Endothelial cell (in vitro differentiated cells): ENCODE data around the gene MAML3. TPM values are rescaled to one million over a fixed set of nuclear protein-coding genes. Genes with fewer than 3 reads are reported as not detected.

Experiments used
- DNase-seq: peaks from one replicate; pipeline ENCODE4 v3.0.0; 2021; ENCODE audit warnings: low spot score
- H3K27ac Mint-ChIP-seq: one replicate; pipeline ENCODE4 v1.8.0; 2021; ENCODE audit warnings: mixed read lengths, inconsistent platforms; ENCODE audit not compliant: unreplicated experiment
- H3K27me3 Mint-ChIP-seq: one replicate; pipeline ENCODE4 v1.8.0; 2021; ENCODE audit warnings: mild to moderate bottlenecking, moderate library complexity, mixed read lengths, inconsistent platforms; ENCODE audit not compliant: unreplicated experiment
- H3K36me3 Mint-ChIP-seq: one replicate; pipeline ENCODE4 v1.8.0; 2021; ENCODE audit warnings: mild to moderate bottlenecking, low read depth, mixed read lengths, inconsistent platforms; ENCODE audit not compliant: unreplicated experiment
- H3K4me1 Mint-ChIP-seq: one replicate; pipeline ENCODE4 v1.8.0; 2021; ENCODE audit warnings: mild to moderate bottlenecking, mixed read lengths, inconsistent platforms; ENCODE audit not compliant: unreplicated experiment
- H3K4me3 Mint-ChIP-seq: one replicate; pipeline ENCODE4 v1.8.0; 2021; ENCODE audit warnings: mild to moderate bottlenecking, mixed read lengths, inconsistent platforms; ENCODE audit not compliant: unreplicated experiment
- H3K9me3 Mint-ChIP-seq: one replicate; pipeline ENCODE4 v1.8.0; 2021; ENCODE audit warnings: mixed read lengths, inconsistent platforms; ENCODE audit not compliant: unreplicated experiment
- CTCF ChIP-seq: fragments of 200-600 bp; sonication (generic); IDR thresholded peaks from one replicate; pipeline ENCODE4 v1.5.0; 2021; ENCODE audit warnings: antibody characterized with exemption; ENCODE audit not compliant: unreplicated experiment
- total RNA-seq: library from RNA; stranded (reverse); fragmentation: NEBNext Ultra II Directional; extraction: Animal tissue kit (Norgen Biotek cat#: 25700); gene quantifications from one replicate; pipeline ENCODE4 v1.2.1, GENCODE V29; 2021; ENCODE audit not compliant: unreplicated experiment

Gene MAML3
- total RNA-seq, 1 donor from 2014 or later: 31.0 TPM

- Mint-ChIP-seq H3K9me3 (no peaks in the 10 kb centered on the region), H3K4me1 (peaks cover 30% of the 10 kb centered on the region), H3K27ac (no peak overlapping the region), H3K27me3 (peaks cover 5% of the 10 kb centered on the region), H3K4me3 (no peak overlapping the region), H3K36me3 (no peaks in the 10 kb centered on the region)
- TF ChIP-seq CTCF: no peak
- no peak for DNase-seq
These were observed 356.7 kb downstream of the MAML3 start for GRCh38 chr4:139797287-139797686.

DNA sequence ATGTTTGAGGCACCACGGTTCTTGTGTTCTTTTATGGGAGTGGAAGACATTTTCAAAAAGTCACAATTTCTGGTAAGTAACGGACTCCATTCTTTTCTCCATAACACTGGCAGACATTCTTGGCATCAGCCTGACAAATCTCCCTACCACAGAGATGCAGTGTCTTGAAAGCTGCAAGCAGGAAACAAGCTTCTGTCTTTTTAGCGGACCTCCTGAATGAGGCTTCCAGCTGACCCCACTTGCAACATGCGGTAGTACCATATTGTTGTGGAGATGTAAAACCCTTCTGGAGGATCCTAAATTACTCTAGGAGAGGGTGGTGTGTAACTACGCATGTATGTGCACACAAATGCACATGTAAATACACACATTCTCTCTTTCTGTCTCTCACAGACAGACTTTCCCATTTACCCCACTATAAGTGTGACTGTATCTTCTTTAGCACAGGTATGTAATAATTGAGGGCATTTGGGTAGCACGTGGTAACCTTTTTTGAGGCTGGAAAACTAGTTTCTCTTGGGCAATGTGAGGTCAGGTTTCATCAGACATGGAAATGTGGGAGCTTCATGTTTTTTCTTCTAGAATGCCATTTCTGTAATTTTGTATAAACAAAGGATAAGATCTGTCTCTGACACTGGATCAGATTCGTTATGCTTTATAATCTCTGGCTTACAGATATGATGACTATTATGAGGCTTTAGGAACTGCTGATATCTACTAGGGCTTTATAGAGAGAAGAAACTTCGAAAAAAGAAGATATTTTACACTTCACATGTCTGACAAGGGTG is 358.3 kb downstream of the MAML3 start:
- H3K4me3 Mint-ChIP-seq: no peak overlapping the region
- H3K27me3 Mint-ChIP-seq: peaks cover 2% of the 10 kb centered on the region
- H3K27ac Mint-ChIP-seq: no peak overlapping the region
- H3K4me1 Mint-ChIP-seq: peaks cover 25% of the 10 kb centered on the region
- H3K9me3 Mint-ChIP-seq: no peaks in the 10 kb centered on the region
- H3K36me3 Mint-ChIP-seq: no peaks in the 10 kb centered on the region
- no peak for TF ChIP-seq CTCF
- no peak for DNase-seq

DNA sequence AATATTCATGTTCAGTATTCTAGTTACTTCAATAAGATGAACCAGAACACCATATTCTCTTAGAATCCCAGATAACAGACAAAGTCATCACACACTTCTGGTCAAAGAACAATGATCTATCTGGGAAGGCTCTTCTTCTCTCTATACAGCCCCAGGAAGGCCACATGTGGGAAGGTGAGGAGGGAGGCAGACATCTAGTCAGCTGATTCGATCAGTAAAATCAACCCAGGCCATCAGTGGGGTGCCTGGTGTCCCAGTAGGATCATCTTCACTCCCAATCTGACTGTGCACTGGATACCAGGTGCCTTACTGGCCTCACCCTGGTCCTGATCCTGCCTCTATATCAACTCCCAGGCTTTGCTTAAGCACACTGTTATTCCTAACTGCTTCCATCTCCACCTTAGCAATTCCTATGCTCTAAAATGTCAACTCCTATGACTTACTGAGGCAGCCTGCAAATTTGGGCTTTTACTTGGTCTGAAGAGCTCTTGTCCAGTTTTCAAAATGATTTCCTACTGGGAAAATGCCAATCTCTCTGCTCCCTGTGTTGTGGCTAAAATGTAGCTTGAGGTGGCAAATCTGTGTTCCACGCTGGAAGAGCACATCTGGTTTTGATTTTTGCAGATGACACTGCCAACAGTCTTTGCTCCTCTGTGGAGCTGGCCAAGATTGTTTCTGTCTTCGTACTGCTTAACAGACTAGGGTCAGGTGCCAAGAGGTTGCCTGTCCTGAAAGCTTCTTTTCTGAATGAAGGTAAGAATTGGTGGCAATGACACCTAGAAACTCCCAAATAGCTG is 359.6 kb downstream of the MAML3 start:
- Mint-ChIP-seq H3K27ac (no peak overlapping the region), H3K9me3 (no peaks in the 10 kb centered on the region), H3K4me1 (peaks cover 14% of the 10 kb centered on the region), H3K36me3 (no peaks in the 10 kb centered on the region), H3K4me3 (no peak overlapping the region), H3K27me3 (peaks cover 1% of the 10 kb centered on the region)
- DNase-seq: no peak
- no peak for TF ChIP-seq CTCF

GRCh38 chr4:139791681-139792080 is 362.3 kb downstream of the MAML3 start:
- Mint-ChIP-seq H3K4me1 (peaks cover 35% of the 10 kb centered on the region), H3K4me3 (no peak overlapping the region), H3K27ac (peak overlapping the region; percentile 15), H3K27me3 (peaks cover 3% of the 10 kb centered on the region), H3K36me3 (no peaks in the 10 kb centered on the region), H3K9me3 (no peaks in the 10 kb centered on the region)
- no peak for TF ChIP-seq CTCF
- DNase-seq: no peak

DNA sequence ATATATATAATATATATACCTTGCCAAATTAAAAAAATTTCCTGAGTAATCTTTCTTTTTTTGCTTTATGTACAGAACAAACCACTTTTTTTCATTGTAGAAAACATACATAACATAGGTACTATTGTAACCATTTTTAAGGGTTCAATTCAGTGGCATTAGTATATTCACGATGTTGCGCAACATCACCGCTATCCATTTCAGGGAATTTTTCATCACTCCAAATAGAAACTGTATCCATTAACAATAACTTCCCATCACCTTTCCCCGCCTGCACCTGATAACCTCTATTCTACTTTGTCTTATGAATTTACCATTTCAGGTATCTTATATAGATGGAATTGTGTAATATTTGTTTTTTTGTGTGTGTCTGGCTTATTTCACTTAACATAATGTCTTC is 363.7 kb downstream of the MAML3 start:
- Mint-ChIP-seq H3K9me3 (no peaks in the 10 kb centered on the region), H3K4me1 (peaks cover 31% of the 10 kb centered on the region), H3K27me3 (peaks cover 3% of the 10 kb centered on the region), H3K27ac (no peak overlapping the region), H3K36me3 (no peaks in the 10 kb centered on the region), H3K4me3 (no peak overlapping the region)
- no peak for TF ChIP-seq CTCF
- no peak for DNase-seq
